Inflammatory macrophage treated with lipopolysaccharide for 1 hour (primary cell): ENCODE results near the gene SCGB2B2.
"Not testable (repeated sequence)": the region's sequence is repeated elsewhere in the genome, so short reads cannot be mapped to it uniquely, and the experiment has no call there.

Experiments
- DNase-seq, 2 donors: peaks; one replicate each; pipeline ENCODE4 v3.0.0-alpha.2; 2020 to 2022

Gene SCGB2B2

GRCh38 chr19:34676697-34677385 is at the start of gene SCGB2B2:
SCGB2B2 (minus strand) TSS chr19:34677159; CDS start chr19:34594563, 82,596 bp downstream.
- peak in 1 of 2 donors; percentile 35 for DNase-seq

GRCh38 chr19:34725400-34725799 is 48.4 kb upstream of the SCGB2B2 start:
- no peak for DNase-seq

- no peak for DNase-seq
Measured at GRCh38 chr19:34722353-34722752, 45.4 kb upstream of the SCGB2B2 start.

GRCh38 chr19:34715357-34715756 is 38.4 kb upstream of the SCGB2B2 start:
- DNase-seq: no peak

GRCh38 chr19:34713262-34713637 is 36.3 kb upstream of the SCGB2B2 start:
- no peak for DNase-seq

- DNase-seq: peak; percentile 57 to 89
Measured at GRCh38 chr19:34712395-34713261, 35.7 kb upstream of the SCGB2B2 start.

GRCh38 chr19:34711890-34712289 is 34.9 kb upstream of the SCGB2B2 start:
- DNase-seq: no peak

GRCh38 chr19:34707661-34708060 is 30.7 kb upstream of the SCGB2B2 start:
- no peak for DNase-seq

GRCh38 chr19:34692549-34692948 is 15.6 kb upstream of the SCGB2B2 start:
- no peak for DNase-seq

- DNase-seq: no peak
Measured at GRCh38 chr19:34690372-34690771, 13.4 kb upstream of the SCGB2B2 start.

GRCh38 chr19:34688592-34688991 is 11.6 kb upstream of the SCGB2B2 start:
- DNase-seq: no peak

GRCh38 chr19:34687348-34687747 is 10.4 kb upstream of the SCGB2B2 start:
- no peak for DNase-seq

GRCh38 chr19:34686455-34686854 is 9.5 kb upstream of the SCGB2B2 start:
- no peak for DNase-seq

- not testable (repeated sequence) for DNase-seq
Measured at GRCh38 chr19:34685266-34685665, 8.3 kb upstream of the SCGB2B2 start.

GRCh38 chr19:34681478-34681877 is 4.5 kb upstream of the SCGB2B2 start:
- DNase-seq: no peak

- DNase-seq: no peak
Measured at GRCh38 chr19:34678421-34678820, 1.5 kb upstream of the SCGB2B2 start.

- no peak for DNase-seq
Measured at GRCh38 chr19:34678085-34678412, 1.1 kb upstream of the SCGB2B2 start.

- DNase-seq: peak; percentile 97
Measured at GRCh38 chr19:34677386-34678084, 576 bp upstream of the SCGB2B2 start, which contains the start of gene ZNF302. ZNF302 (plus strand) TSS chr19:34677678; CDS start chr19:34678805, 1,127 bp downstream.

- DNase-seq: no peak
Measured at GRCh38 chr19:34675919-34676318, 1.0 kb downstream of the SCGB2B2 start.

GRCh38 chr19:34675250-34675649 is 1.7 kb downstream of the SCGB2B2 start:
- no peak for DNase-seq

- no peak for DNase-seq
Measured at GRCh38 chr19:34673590-34673989, 3.4 kb downstream of the SCGB2B2 start.

GRCh38 chr19:34671972-34672371 is 5.0 kb downstream of the SCGB2B2 start:
- no peak for DNase-seq

GRCh38 chr19:34669305-34669704 is 7.7 kb downstream of the SCGB2B2 start:
- DNase-seq: no peak

- not testable (repeated sequence) for DNase-seq
Measured at GRCh38 chr19:34668690-34669089, 8.3 kb downstream of the SCGB2B2 start.
